Osteoblast (primary cell): ENCODE measurements around the gene ARL14EPL. TPM values are rescaled to one million over a fixed set of nuclear protein-coding genes. Genes with fewer than 3 reads are reported as not detected.

Experiments
- DNase-seq: peaks from one replicate; pipeline ENCODE4 v3.0.0; 2011; ENCODE audit warnings: low spot score, mixed read lengths; ENCODE audit not compliant: insufficient read length; ENCODE audit errors: missing footprints
- H2AFZ ChIP-seq: 2 replicates; pipeline ENCODE4 v1.6.0; 2011; ENCODE audit warnings: mild to moderate bottlenecking, low read length
- H3K27ac ChIP-seq: 2 replicates; pipeline ENCODE4 v1.5.1; 2011; ENCODE audit warnings: mild to moderate bottlenecking, low read depth, low read length, moderate library complexity
- H3K27me3 ChIP-seq: 2 replicates; pipeline ENCODE4 v1.6.0; 2012; ENCODE audit warnings: mild to moderate bottlenecking, control low read depth, inconsistent platforms, low read length, moderate library complexity; ENCODE audit not compliant: insufficient read depth
- H3K36me3 ChIP-seq: 2 replicates; pipeline ENCODE4 v1.5.1; 2011; ENCODE audit warnings: mild to moderate bottlenecking, low read length, control low read depth, moderate library complexity; ENCODE audit not compliant: insufficient read depth
- H3K4me1 ChIP-seq: 2 replicates; pipeline ENCODE4 v1.5.1; 2011; ENCODE audit warnings: mild to moderate bottlenecking, low read length, control low read depth, moderate library complexity; ENCODE audit not compliant: insufficient read depth
- H3K4me2 ChIP-seq: 2 replicates; pipeline ENCODE4 v1.6.0; 2011; ENCODE audit warnings: mild to moderate bottlenecking, low read length; ENCODE audit not compliant: insufficient read depth
- H3K4me3 ChIP-seq: fragments of 200-600 bp; sonication (generic); 3 replicates; pipeline ENCODE4 v1.5.1; 2012; ENCODE audit warnings: mild to moderate bottlenecking, low read length, inconsistent platforms; ENCODE audit not compliant: insufficient read depth
- H3K79me2 ChIP-seq: 2 replicates; pipeline ENCODE4 v1.6.0; 2012; ENCODE audit warnings: mild to moderate bottlenecking, low read length, control low read depth, inconsistent platforms; ENCODE audit not compliant: insufficient read depth
- H3K9me3 ChIP-seq: 2 replicates; pipeline ENCODE4 v1.5.1; 2011; ENCODE audit warnings: low read depth, low read length, control low read depth
- H4K20me1 ChIP-seq: 2 replicates; pipeline ENCODE4 v1.6.0; 2012; ENCODE audit warnings: mild to moderate bottlenecking, low read length, control low read depth; ENCODE audit not compliant: insufficient read depth
- CTCF ChIP-seq: IDR thresholded peaks from 2 replicates; pipeline ENCODE4 v1.5.1; 2011; ENCODE audit warnings: mild to moderate bottlenecking, low read depth, low read length, moderate library complexity; ENCODE audit errors: extremely low read depth
- total RNA-seq: library from RNA; depleted of rRNA; stranded (reverse); fragments of >200 nt; gene quantifications from 2 replicates; pipeline ENCODE4 v1.2.3, GENCODE V29; 2012

The ARL14EPL gene
- not detected in 2 replicates for total RNA-seq

- Histone ChIP-seq H3K4me1 (peaks cover 6% of the 10 kb centered on the region), H2AFZ (no peak within 1 kb of the TSS), H3K4me2 (peak within 1 kb of the TSS; percentile 52), H3K27ac (no peak within 1 kb of the TSS), H3K4me3 (no peak within 1 kb of the TSS), H3K79me2 (no peaks in the 10 kb centered on the region), H3K9me3 (no peaks in the 10 kb centered on the region), H4K20me1 (no peaks in the 10 kb centered on the region), H3K27me3 (no peaks in the 10 kb centered on the region), H3K36me3 (no peaks in the 10 kb centered on the region)
- DNase-seq = peak; percentile 44
- peak; percentile 37 for TF ChIP-seq CTCF
Measured at GRCh38 chr5:116032094-116032517, at the start of gene ARL14EPL. Gene ARL14EPL, plus strand, starts transcription at chr5:116032472. Its CDS starts 18,994 bp downstream, at chr5:116051466.

- Histone ChIP-seq H2AFZ (no peak overlapping the region), H3K4me3 (no peak overlapping the region)
- TF ChIP-seq CTCF = no peak
Measured at GRCh38 chr5:115983519-115983918, 48.8 kb upstream of the ARL14EPL start.

GRCh38 chr5:115985802-115986757, 46.2 kb upstream of the ARL14EPL start:
- no peak overlapping the region for H3K27ac ChIP-seq
- no peak overlapping the region for H2AFZ ChIP-seq
- no peaks in the 10 kb centered on the region for H3K9me3 ChIP-seq
- no peaks in the 10 kb centered on the region for H4K20me1 ChIP-seq
- no peaks in the 10 kb centered on the region for H3K27me3 ChIP-seq
- no peak overlapping the region for H3K4me2 ChIP-seq
- no peak for TF ChIP-seq CTCF
- H3K4me3 ChIP-seq = no peak overlapping the region
- H3K4me1 ChIP-seq = peaks cover 3% of the 10 kb centered on the region
- H3K36me3 ChIP-seq = no peaks in the 10 kb centered on the region
- no peaks in the 10 kb centered on the region for H3K79me2 ChIP-seq
- DNase-seq = no peak

More at GRCh38 chr5:115983519-115983918, 48.8 kb upstream of the ARL14EPL start:
- H3K36me3 ChIP-seq = no peaks in the 10 kb centered on the region
- DNase-seq = no peak
- H3K27ac ChIP-seq = no peak overlapping the region
- H3K79me2 ChIP-seq = no peaks in the 10 kb centered on the region
- no peaks in the 10 kb centered on the region for H3K9me3 ChIP-seq
- H4K20me1 ChIP-seq = no peaks in the 10 kb centered on the region
- H3K27me3 ChIP-seq = no peaks in the 10 kb centered on the region
- peaks cover 11% of the 10 kb centered on the region for H3K4me1 ChIP-seq
- no peak overlapping the region for H3K4me2 ChIP-seq

- Histone ChIP-seq H3K79me2 (no peaks in the 10 kb centered on the region), H3K4me1 (peaks cover 3% of the 10 kb centered on the region), H3K9me3 (no peaks in the 10 kb centered on the region), H3K4me3 (no peak overlapping the region), H2AFZ (no peak overlapping the region), H3K27me3 (no peaks in the 10 kb centered on the region), H4K20me1 (no peaks in the 10 kb centered on the region), H3K36me3 (no peaks in the 10 kb centered on the region), H3K4me2 (no peak overlapping the region), H3K27ac (no peak overlapping the region)
- DNase-seq = no peak
- TF ChIP-seq CTCF = no peak
Measured at GRCh38 chr5:115988002-115988401, 44.3 kb upstream of the ARL14EPL start.
